DOHH2 (cell line): ENCODE data around the gene CNDP1.

Source experiments
- H3F3A ChIP-seq: fragments of 200-600 bp; sonication (generic), shearing (Covaris generic); 2 replicates; pipeline ENCODE4 v1.6.0; 2016; ENCODE audit warnings: antibody characterized with exemption, mild to moderate bottlenecking; ENCODE audit not compliant: control insufficient read depth, insufficient read depth
- H3K27ac ChIP-seq: fragments of 200-600 bp; sonication (generic); 2 replicates; pipeline ENCODE4 v1.5.1; 2014; ENCODE audit warnings: low read depth, mild to moderate bottlenecking, low read length, moderate library complexity
- H3K27me3 ChIP-seq: fragments of 200-600 bp; sonication (generic); 2 replicates; pipeline ENCODE4 v1.6.1; 2014; ENCODE audit warnings: mild to moderate bottlenecking, low read length, mixed read lengths; ENCODE audit not compliant: control insufficient read depth
- H3K36me3 ChIP-seq: fragments of 200-600 bp; sonication (generic); 2 replicates; pipeline ENCODE4 v1.6.1; 2014; ENCODE audit warnings: mild to moderate bottlenecking, low read length, moderate library complexity, mixed read lengths; ENCODE audit not compliant: control insufficient read depth
- H3K4me1 ChIP-seq: fragments of 200-600 bp; sonication (generic); 2 replicates; pipeline ENCODE4 v1.6.1; 2014; ENCODE audit warnings: mild to moderate bottlenecking, low read length, mixed read lengths; ENCODE audit not compliant: control insufficient read depth
- H3K4me2 ChIP-seq: fragments of 200-600 bp; sonication (generic); 2 replicates; pipeline ENCODE4 v1.6.0; 2014; ENCODE audit warnings: mild to moderate bottlenecking, low read length, moderate library complexity
- H3K4me3 ChIP-seq: fragments of 200-600 bp; sonication (generic); 2 replicates; pipeline ENCODE4 v1.5.1; 2014; ENCODE audit warnings: mild to moderate bottlenecking, low read length, mixed read lengths
- H3K79me2 ChIP-seq: fragments of 200-600 bp; sonication (generic); 2 replicates; pipeline ENCODE4 v1.6.1; 2014; ENCODE audit warnings: mild to moderate bottlenecking, low read length, mixed read lengths; ENCODE audit not compliant: control insufficient read depth
- H3K9me2 ChIP-seq: fragments of 200-600 bp; sonication (generic); replicated peaks from 2 replicates; pipeline ENCODE4 v1.6.1; 2014; ENCODE audit warnings: mild to moderate bottlenecking, low read length, mixed read lengths; ENCODE audit not compliant: control insufficient read depth
- H3K9me3 ChIP-seq: fragments of 200-600 bp; sonication (generic); 2 replicates; pipeline ENCODE4 v1.6.1; 2014; ENCODE audit warnings: antibody characterized with exemption, low read length, mixed read lengths; ENCODE audit not compliant: control insufficient read depth, insufficient read depth
- H4K20me1 ChIP-seq: fragments of 200-600 bp; sonication (generic); 2 replicates; pipeline ENCODE4 v1.6.0; 2014; ENCODE audit warnings: low read depth, mild to moderate bottlenecking, antibody characterized with exemption, low read length, moderate library complexity; ENCODE audit not compliant: control insufficient read depth, insufficient read depth
- CTCF ChIP-seq: fragments of 200-600 bp; sonication (generic); IDR thresholded peaks from one replicate; pipeline ENCODE4 v1.5.1; 2014; ENCODE audit warnings: antibody characterized with exemption, mild to moderate bottlenecking, low read depth, low read length; ENCODE audit not compliant: poor library complexity, severe bottlenecking
- EZH2phosphoT487 ChIP-seq: fragments of 200-600 bp; sonication (generic); IDR thresholded peaks from 2 replicates; pipeline ENCODE4 v1.6.1; 2017; ENCODE audit warnings: borderline replicate concordance, mild to moderate bottlenecking, antibody characterized with exemption, low read length, moderate library complexity, mixed read lengths

Gene CNDP1

GRCh38 chr18:74497324-74497676 is 37.0 kb upstream of the CNDP1 start:
- Histone ChIP-seq H3K9me3 (no peaks in the 10 kb centered on the region), H4K20me1 (no peaks in the 10 kb centered on the region), H3K36me3 (peaks cover 28% of the 10 kb centered on the region), H3K4me3 (peak overlapping the region; percentile 96), H3K79me2 (peaks cover 60% of the 10 kb centered on the region), H3K4me2 (peak overlapping the region; percentile 81), H3K27me3 (peaks cover 11% of the 10 kb centered on the region), H3F3A (peaks cover 25% of the 10 kb centered on the region), H3K27ac (peak overlapping the region; percentile 81), H3K9me2 (no peaks in the 10 kb centered on the region), H3K4me1 (peaks cover 34% of the 10 kb centered on the region)
- no peak for TF ChIP-seq CTCF
- TF ChIP-seq EZH2phosphoT487, result no peak

GRCh38 chr18:74497778-74498177 is 36.5 kb upstream of the CNDP1 start:
- H3K79me2 ChIP-seq, result peaks cover 64% of the 10 kb centered on the region

GRCh38 chr18:74498712-74499627 is 35.3 kb upstream of the CNDP1 start:
- no peaks in the 10 kb centered on the region for H3K9me3 ChIP-seq
- peaks cover 25% of the 10 kb centered on the region for H3F3A ChIP-seq
- peak overlapping the region; percentile 81 for H3K27ac ChIP-seq
- peaks cover 34% of the 10 kb centered on the region for H3K4me1 ChIP-seq
- TF ChIP-seq CTCF, result no peak
- no peak for TF ChIP-seq EZH2phosphoT487
- H3K27me3 ChIP-seq, result peaks cover 4% of the 10 kb centered on the region
- peaks cover 72% of the 10 kb centered on the region for H3K79me2 ChIP-seq
- no peaks in the 10 kb centered on the region for H3K9me2 ChIP-seq
- no peaks in the 10 kb centered on the region for H4K20me1 ChIP-seq
- peaks cover 42% of the 10 kb centered on the region for H3K36me3 ChIP-seq
- peak overlapping the region; percentile 81 for H3K4me2 ChIP-seq
- peak overlapping the region; percentile 96 for H3K4me3 ChIP-seq

More at GRCh38 chr18:74497778-74498177, 36.5 kb upstream of the CNDP1 start:
- H3K4me1 ChIP-seq, result peaks cover 34% of the 10 kb centered on the region
- peak overlapping the region; percentile 81 for H3K27ac ChIP-seq
- TF ChIP-seq EZH2phosphoT487, result no peak
- no peak for TF ChIP-seq CTCF
- peaks cover 33% of the 10 kb centered on the region for H3K36me3 ChIP-seq
- peaks cover 7% of the 10 kb centered on the region for H3K27me3 ChIP-seq
- H4K20me1 ChIP-seq, result no peaks in the 10 kb centered on the region
- no peaks in the 10 kb centered on the region for H3K9me2 ChIP-seq
- H3K4me2 ChIP-seq, result peak overlapping the region; percentile 81
- H3F3A ChIP-seq, result peaks cover 25% of the 10 kb centered on the region
- no peaks in the 10 kb centered on the region for H3K9me3 ChIP-seq
- H3K4me3 ChIP-seq, result peak overlapping the region; percentile 96
